Measurements from ENCODE around the gene ADCY4.

ADCY4 gene

DNA sequence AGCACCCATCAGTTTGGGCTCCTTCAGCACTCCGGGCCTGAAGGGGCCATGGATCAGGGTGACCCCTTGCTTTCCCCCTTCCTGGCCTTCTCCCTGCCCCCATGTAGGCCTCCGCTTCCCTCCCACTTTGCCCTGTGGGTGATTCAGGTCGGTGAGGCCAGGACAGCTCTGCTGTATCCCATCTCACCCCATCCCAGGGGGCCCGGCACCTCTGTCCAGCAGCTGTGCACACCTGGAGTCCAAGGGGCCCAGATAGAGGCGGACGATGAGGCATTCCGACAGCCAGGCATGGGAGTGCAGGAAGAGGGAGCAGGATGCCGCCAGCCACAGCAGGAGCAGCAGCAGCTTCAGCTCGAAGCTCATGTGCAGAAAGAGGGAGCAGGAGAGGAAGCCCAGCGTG, 12.2 kb downstream of the ADCY4 start:
- Histone ChIP-seq H3K27me3 (ENCODE audit: insufficient read depth, insufficient read length) (no peaks in the 10 kb centered on the region), H3K4me1 (ENCODE audit: insufficient read depth, insufficient read length) (no peaks in the 10 kb centered on the region), H3K9me3 (ENCODE audit: insufficient read depth, low read length) (no peaks in the 10 kb centered on the region), H3K36me3 (ENCODE audit: insufficient read depth, insufficient read length, low read length) (no peaks in the 10 kb centered on the region), H3K9ac (ENCODE audit: insufficient read length, low read depth) (no peak overlapping the region), H3K4me3 (ENCODE audit: insufficient read length, low read depth) (no peak overlapping the region)
- TF ChIP-seq SUZ12 (IDR thresholded peaks at IDR 0.05; ENCODE audit: extremely low read depth, insufficient read depth, insufficient read length), result no peak
- no peak for TF ChIP-seq ZNF274 (IDR thresholded peaks at IDR 0.05; ENCODE audit: low read depth, low read length)
- TF ChIP-seq YY1 (IDR thresholded peaks at IDR 0.05; ENCODE audit: insufficient read depth, insufficient read length), result no peak
- DNase-seq (ENCODE audit: low read depth, low spot score), result no peak

DNA sequence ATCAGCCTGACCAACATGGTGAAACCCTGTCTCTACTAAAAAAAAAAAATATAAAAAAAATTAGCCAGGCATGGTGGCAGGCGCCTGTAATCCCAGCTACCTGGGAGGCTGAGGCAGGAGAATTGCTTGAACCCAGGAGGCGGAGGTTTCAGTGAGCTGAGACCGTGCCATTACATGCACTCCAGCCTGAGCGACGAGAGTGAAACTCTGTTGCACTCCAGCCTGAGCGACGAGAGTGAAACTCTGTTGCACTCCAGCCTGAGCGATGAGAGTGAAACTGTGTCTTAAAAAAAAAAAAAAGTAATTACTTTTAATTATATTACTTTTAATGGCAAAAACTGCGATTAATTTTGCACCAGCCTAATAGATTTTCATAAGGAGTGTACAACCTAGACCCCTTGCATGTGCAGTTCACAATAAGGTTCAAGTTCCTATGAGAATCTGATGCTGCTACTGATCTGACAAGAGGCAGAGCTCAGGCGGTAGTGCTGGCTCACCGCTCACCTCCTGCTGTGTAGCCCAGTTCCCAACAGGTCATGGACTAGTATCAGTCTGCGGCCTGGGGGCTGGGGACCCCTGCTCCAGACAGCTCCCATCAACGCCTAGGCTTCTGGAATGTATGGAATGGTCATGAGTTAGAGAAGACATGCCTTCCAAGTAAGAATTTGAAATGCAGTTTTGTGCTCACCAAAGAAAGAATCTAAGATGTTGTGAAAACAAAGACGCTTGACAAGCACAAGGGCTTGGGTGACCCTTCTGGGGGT, 13.5 kb downstream of the ADCY4 start:
- no peak for DNase-seq (ENCODE audit: low read depth, low spot score)
- Histone ChIP-seq H3K4me3 (ENCODE audit: insufficient read length, low read depth) (no peak overlapping the region), H3K4me1 (ENCODE audit: insufficient read depth, insufficient read length) (no peaks in the 10 kb centered on the region), H3K27me3 (ENCODE audit: insufficient read depth, insufficient read length) (no peaks in the 10 kb centered on the region), H3K9me3 (ENCODE audit: insufficient read depth, low read length) (no peaks in the 10 kb centered on the region), H3K9ac (ENCODE audit: insufficient read length, low read depth) (no peak overlapping the region), H3K36me3 (ENCODE audit: insufficient read depth, insufficient read length, low read length) (peaks cover 1% of the 10 kb centered on the region)
- TF ChIP-seq SUZ12 (IDR thresholded peaks at IDR 0.05; ENCODE audit: extremely low read depth, insufficient read depth, insufficient read length) (no peak), YY1 (IDR thresholded peaks at IDR 0.05; ENCODE audit: insufficient read depth, insufficient read length) (no peak), ZNF274 (IDR thresholded peaks at IDR 0.05; ENCODE audit: low read depth, low read length) (no peak)

DNA sequence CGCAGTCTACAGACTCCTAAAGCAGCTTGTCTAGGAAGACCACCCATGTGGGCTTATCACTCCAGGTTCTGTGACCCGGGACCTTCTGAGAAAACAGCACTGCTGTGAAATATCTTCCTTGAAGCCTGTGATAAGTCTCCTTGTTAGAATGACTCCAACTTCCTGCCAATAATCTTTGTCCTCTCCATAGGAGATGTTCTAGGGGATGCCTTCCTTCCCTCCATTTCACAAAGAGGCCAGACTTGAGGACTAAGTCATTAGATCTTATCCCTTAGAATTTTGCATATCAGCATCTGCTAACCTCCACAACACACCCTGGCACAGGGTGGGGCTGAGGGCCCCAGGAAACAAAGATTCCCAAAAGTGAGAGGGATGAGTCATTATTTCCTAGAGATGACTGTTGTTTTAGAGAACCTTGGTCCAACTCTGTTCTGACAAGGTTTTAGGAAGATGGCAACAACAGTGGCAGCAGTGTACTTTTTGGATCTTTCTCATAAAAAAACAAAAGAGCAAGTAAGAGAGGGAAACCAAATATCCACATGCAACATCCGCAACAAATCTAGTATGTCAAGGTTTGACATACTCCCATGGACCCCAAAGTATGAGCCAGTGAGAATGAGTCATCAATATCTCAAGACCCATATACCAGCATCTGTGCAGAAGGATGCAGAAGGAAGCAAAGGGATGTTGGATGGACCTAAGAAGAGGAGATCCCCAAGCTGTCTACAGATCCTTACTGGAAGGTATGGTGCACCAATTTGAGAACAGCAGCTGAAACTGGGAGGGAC, 17.5 kb downstream of the ADCY4 start:
- peaks cover 22% of the 10 kb centered on the region for H3K36me3 ChIP-seq (ENCODE audit: insufficient read depth, insufficient read length, low read length)
- H3K9me3 ChIP-seq (ENCODE audit: insufficient read depth, low read length), result no peaks in the 10 kb centered on the region
- no peak for TF ChIP-seq SUZ12 (IDR thresholded peaks at IDR 0.05; ENCODE audit: extremely low read depth, insufficient read depth, insufficient read length)
- no peak for TF ChIP-seq ZNF274 (IDR thresholded peaks at IDR 0.05; ENCODE audit: low read depth, low read length)
- no peak for TF ChIP-seq YY1 (IDR thresholded peaks at IDR 0.05; ENCODE audit: insufficient read depth, insufficient read length)
- no peak overlapping the region for H3K4me3 ChIP-seq (ENCODE audit: insufficient read length, low read depth)
- DNase-seq (ENCODE audit: low read depth, low spot score), result no peak
- no peak overlapping the region for H3K9ac ChIP-seq (ENCODE audit: insufficient read length, low read depth)
- H3K4me1 ChIP-seq (ENCODE audit: insufficient read depth, insufficient read length), result no peaks in the 10 kb centered on the region
- H3K27me3 ChIP-seq (ENCODE audit: insufficient read depth, insufficient read length), result no peaks in the 10 kb centered on the region

DNA sequence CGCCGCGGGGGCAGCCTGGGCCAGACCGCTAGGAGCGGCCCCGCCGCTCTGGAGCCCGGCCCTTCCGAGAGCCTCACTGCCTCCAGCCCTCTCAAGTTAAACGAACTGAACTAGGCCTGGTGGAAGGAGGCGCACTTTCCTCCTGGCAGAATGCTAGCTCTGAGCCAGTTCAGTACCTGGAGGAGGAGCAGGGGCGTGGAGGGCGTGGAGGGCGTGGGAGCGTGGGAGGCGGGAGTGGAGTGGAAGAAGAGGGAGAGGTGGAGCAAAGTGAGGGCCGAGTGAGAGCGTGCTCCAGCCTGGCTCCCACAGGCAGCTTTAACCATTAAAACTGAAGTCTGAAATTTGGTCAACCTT, 18.3 kb downstream of the ADCY4 start:
- no peaks in the 10 kb centered on the region for H3K27me3 ChIP-seq (ENCODE audit: insufficient read depth, insufficient read length)
- DNase-seq (ENCODE audit: low read depth, low spot score), result no peak
- no peak overlapping the region for H3K4me3 ChIP-seq (ENCODE audit: insufficient read length, low read depth)
- H3K9ac ChIP-seq (ENCODE audit: insufficient read length, low read depth), result no peak overlapping the region
- H3K36me3 ChIP-seq (ENCODE audit: insufficient read depth, insufficient read length, low read length), result peaks cover 29% of the 10 kb centered on the region
- H3K9me3 ChIP-seq (ENCODE audit: insufficient read depth, low read length), result no peaks in the 10 kb centered on the region
- no peak for TF ChIP-seq YY1 (IDR thresholded peaks at IDR 0.05; ENCODE audit: insufficient read depth, insufficient read length)
- TF ChIP-seq ZNF274 (IDR thresholded peaks at IDR 0.05; ENCODE audit: low read depth, low read length), result no peak
- no peak for TF ChIP-seq SUZ12 (IDR thresholded peaks at IDR 0.05; ENCODE audit: extremely low read depth, insufficient read depth, insufficient read length)
- H3K4me1 ChIP-seq (ENCODE audit: insufficient read depth, insufficient read length), result no peaks in the 10 kb centered on the region

DNA sequence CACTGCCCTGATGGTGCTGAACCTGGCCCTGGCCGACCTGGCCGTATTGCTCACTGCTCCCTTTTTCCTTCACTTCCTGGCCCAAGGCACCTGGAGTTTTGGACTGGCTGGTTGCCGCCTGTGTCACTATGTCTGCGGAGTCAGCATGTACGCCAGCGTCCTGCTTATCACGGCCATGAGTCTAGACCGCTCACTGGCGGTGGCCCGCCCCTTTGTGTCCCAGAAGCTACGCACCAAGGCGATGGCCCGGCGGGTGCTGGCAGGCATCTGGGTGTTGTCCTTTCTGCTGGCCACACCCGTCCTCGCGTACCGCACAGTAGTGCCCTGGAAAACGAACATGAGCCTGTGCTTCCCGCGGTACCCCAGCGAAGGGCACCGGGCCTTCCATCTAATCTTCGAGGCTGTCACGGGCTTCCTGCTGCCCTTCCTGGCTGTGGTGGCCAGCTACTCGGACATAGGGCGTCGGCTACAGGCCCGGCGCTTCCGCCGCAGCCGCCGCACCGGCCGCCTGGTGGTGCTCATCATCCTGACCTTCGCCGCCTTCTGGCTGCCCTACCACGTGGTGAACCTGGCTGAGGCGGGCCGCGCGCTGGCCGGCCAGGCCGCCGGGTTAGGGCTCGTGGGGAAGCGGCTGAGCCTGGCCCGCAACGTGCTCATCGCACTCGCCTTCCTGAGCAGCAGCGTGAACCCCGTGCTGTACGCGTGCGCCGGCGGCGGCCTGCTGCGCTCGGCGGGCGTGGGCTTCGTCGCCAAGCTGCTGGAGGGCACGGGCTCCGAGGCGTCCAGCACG, 18.9 kb downstream of the ADCY4 start:
- no peaks in the 10 kb centered on the region for H3K4me1 ChIP-seq (ENCODE audit: insufficient read depth, insufficient read length)
- H3K27me3 ChIP-seq (ENCODE audit: insufficient read depth, insufficient read length), result no peaks in the 10 kb centered on the region
- TF ChIP-seq ZNF274 (IDR thresholded peaks at IDR 0.05; ENCODE audit: low read depth, low read length) (no peak), SUZ12 (IDR thresholded peaks at IDR 0.05; ENCODE audit: extremely low read depth, insufficient read depth, insufficient read length) (no peak), YY1 (IDR thresholded peaks at IDR 0.05; ENCODE audit: insufficient read depth, insufficient read length) (no peak)
- H3K9me3 ChIP-seq (ENCODE audit: insufficient read depth, low read length), result no peaks in the 10 kb centered on the region
- peaks cover 35% of the 10 kb centered on the region for H3K36me3 ChIP-seq (ENCODE audit: insufficient read depth, insufficient read length, low read length)
- no peak overlapping the region for H3K9ac ChIP-seq (ENCODE audit: insufficient read length, low read depth)
- H3K4me3 ChIP-seq (ENCODE audit: insufficient read length, low read depth), result no peak overlapping the region
- DNase-seq (ENCODE audit: low read depth, low spot score), result no peak

DNA sequence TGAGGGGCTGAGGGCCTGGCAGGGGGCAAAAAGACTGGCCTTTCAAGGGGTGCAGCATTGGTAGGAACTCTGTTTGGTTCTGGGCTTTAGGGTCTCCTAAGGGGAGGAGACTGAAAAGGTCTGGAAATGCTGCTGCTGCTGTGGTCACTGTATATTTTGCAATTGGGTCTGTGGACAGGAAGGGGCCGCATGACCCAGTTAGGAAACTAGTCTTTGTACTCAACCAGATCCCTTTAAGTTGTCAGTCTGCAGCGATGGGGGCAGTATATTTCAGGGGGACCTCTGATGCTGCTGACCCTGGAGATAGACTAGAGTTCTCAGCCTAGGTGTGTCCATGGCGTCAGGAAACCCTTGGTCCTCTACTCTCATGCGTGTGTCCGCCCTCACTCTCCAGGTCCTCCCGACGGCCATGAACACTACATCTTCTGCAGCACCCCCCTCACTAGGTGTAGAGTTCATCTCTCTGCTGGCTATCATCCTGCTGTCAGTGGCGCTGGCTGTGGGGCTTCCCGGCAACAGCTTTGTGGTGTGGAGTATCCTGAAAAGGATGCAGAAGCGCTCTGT, 19.5 kb downstream of the ADCY4 start:
- no peaks in the 10 kb centered on the region for H3K27me3 ChIP-seq (ENCODE audit: insufficient read depth, insufficient read length)
- no peak overlapping the region for H3K9ac ChIP-seq (ENCODE audit: insufficient read length, low read depth)
- H3K9me3 ChIP-seq (ENCODE audit: insufficient read depth, low read length), result no peaks in the 10 kb centered on the region
- TF ChIP-seq ZNF274 (IDR thresholded peaks at IDR 0.05; ENCODE audit: low read depth, low read length), result no peak
- peaks cover 42% of the 10 kb centered on the region for H3K36me3 ChIP-seq (ENCODE audit: insufficient read depth, insufficient read length, low read length)
- H3K4me1 ChIP-seq (ENCODE audit: insufficient read depth, insufficient read length), result no peaks in the 10 kb centered on the region
- no peak for DNase-seq (ENCODE audit: low read depth, low spot score)
- no peak overlapping the region for H3K4me3 ChIP-seq (ENCODE audit: insufficient read length, low read depth)

Data from NT2/D1 (cell line).